Astrocyte of the cerebellum (primary cell): ENCODE data around the gene TGFBI.
A peak's percentile ranks its signal among the peaks of the same experiment; 100 is the strongest.

Experiments used
- DNase-seq: peaks from one replicate; pipeline ENCODE4 v3.0.0-alpha.2; 2011; ENCODE audit warnings: low read depth
- H3K4me3 ChIP-seq: 2 replicates; pipeline ENCODE4 v1.5.1; 2011; ENCODE audit warnings: mild to moderate bottlenecking, low read depth, low read length, moderate library complexity
- in situ Hi-C: cut with HindIII; loops from 2 replicates; pipeline ENCODE4 v1.10.0; 2017; ENCODE audit warnings: low sequenced_read_pairs
- TF ChIP-seq, protein P1 (sequence below): IDR thresholded peaks from 2 replicates; pipeline ENCODE4 v1.5.1; 2012; ENCODE audit warnings: low read length, low read depth, moderate library complexity, mild to moderate bottlenecking; ENCODE audit errors: missing control alignments

Gene TGFBI

GRCh38 chr5:136030252-136030651 lies 1.5 kb downstream of the TGFBI start:
- TF ChIP-seq, protein P1, sequence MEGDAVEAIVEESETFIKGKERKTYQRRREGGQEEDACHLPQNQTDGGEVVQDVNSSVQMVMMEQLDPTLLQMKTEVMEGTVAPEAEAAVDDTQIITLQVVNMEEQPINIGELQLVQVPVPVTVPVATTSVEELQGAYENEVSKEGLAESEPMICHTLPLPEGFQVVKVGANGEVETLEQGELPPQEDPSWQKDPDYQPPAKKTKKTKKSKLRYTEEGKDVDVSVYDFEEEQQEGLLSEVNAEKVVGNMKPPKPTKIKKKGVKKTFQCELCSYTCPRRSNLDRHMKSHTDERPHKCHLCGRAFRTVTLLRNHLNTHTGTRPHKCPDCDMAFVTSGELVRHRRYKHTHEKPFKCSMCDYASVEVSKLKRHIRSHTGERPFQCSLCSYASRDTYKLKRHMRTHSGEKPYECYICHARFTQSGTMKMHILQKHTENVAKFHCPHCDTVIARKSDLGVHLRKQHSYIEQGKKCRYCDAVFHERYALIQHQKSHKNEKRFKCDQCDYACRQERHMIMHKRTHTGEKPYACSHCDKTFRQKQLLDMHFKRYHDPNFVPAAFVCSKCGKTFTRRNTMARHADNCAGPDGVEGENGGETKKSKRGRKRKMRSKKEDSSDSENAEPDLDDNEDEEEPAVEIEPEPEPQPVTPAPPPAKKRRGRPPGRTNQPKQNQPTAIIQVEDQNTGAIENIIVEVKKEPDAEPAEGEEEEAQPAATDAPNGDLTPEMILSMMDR = no peak
- H3K4me3 ChIP-seq = peak overlapping the region; percentile 89
- no peak for DNase-seq
- in situ Hi-C loops = loop anchor here (5.0 kb wide), 1 partner anchor 88 kb away; no protein-coding TSS in a partner anchor

- H3K4me3 ChIP-seq = peak overlapping the region; percentile 89
- no peak for DNase-seq
Observed at GRCh38 chr5:136030956-136031611, 2.3 kb downstream of the TGFBI start.

DNA sequence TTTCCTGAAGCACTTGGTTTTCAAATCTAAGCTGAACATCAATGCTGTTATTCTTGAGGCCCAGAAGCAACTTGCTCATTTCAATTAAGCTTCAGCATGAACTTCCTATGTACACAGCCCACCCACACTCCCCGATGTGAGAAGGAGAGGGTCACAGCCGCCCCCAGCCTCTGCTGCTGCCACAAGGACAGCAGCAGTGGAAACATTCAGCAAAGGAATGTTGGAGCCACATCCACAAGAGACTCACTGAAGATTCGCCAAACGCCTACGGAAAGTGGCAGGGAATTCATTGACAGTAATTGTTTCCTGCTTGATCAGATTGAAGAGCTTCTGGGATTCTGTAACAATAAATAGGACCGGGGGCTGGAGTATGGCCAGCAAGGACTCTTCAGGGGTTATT lies 2.9 kb downstream of the TGFBI start:
- H3K4me3 ChIP-seq = peak overlapping the region; percentile 89
- TF ChIP-seq, protein P1 = no peak
- DNase-seq = no peak
- in situ Hi-C loops = loop anchor here (5.0 kb wide), 1 partner anchor 89 kb away; no protein-coding TSS in a partner anchor

More at GRCh38 chr5:136030956-136031611, 2.3 kb downstream of the TGFBI start:
- TF ChIP-seq, protein P1 = no peak
- in situ Hi-C loops = loop anchor here (5.0 kb wide), 1 partner anchor 89 kb away; no protein-coding TSS in a partner anchor

- TF ChIP-seq, protein P1 = no peak
- H3K4me3 ChIP-seq = peak overlapping the region; percentile 89
- no peak for DNase-seq
- in situ Hi-C loops = loop anchor here (5.0 kb wide), 1 partner anchor 90 kb away; no protein-coding TSS in a partner anchor
Observed at GRCh38 chr5:136032564-136032963, 3.8 kb downstream of the TGFBI start.

DNA sequence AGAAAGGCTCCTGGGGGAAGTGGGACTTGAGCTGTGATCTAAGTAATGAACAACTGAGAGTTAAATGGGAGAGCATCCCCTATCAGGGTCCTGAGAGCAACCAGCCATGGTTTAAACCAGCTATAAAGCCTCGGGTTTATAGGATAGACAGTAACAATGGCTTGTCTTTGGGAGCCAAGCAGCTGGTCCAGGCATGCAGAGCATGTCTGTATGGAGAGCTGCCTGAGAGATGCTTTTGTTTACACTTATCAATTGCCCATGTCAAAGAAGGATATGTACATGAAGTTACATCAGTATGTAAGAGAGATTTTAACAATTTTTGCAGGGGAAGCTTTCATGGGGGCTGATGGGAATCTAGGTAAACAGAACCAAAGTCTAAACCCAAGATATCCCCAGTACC lies 4.4 kb downstream of the TGFBI start:
- no peak for DNase-seq
- H3K4me3 ChIP-seq = peak overlapping the region; percentile 89
- TF ChIP-seq, protein P1 = no peak
- in situ Hi-C loops = loop anchor here (5.0 kb wide), 1 partner anchor 91 kb away; no protein-coding TSS in a partner anchor

DNA sequence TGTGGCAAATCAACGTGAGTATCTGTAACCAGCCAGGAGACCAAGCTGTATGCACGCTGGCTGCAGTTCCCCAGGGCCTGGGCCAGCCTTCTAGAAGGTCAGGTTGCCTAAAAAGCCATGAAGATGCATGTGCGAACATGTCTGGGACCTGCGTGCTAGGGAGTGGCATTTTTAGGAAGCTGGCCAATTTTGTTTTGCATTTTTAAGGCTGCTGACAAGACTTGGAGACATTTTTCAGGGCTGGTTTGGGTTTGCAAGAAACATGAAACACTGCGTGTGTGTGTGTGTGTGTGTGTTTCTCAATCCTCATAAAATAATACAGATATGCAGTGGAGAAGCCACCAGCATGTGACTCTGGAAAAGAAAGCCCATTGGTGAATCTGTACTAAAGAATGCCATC lies 5.1 kb downstream of the TGFBI start:
- in situ Hi-C loops = loop anchor here (5.0 kb wide), 1 partner anchor 92 kb away; no protein-coding TSS in a partner anchor
- TF ChIP-seq, protein P1 = no peak
- peak overlapping the region; percentile 89 for H3K4me3 ChIP-seq
- DNase-seq = no peak
